GM19438 (cell line): Measurements from ENCODE around the gene LMOD3.

ENCODE experiments used
- ATAC-seq: cut with Tn5 transposase; IDR thresholded peaks from one replicate; pipeline ENCODE4 v1.9.1; 2021; ENCODE audit warnings: low read depth; ENCODE audit not compliant: unreplicated experiment

The LMOD3 gene

GRCh38 chr3:69065318-69065964 lies 57.0 kb downstream of the LMOD3 start:
- ATAC-seq, result no peak

GRCh38 chr3:69063636-69064035 lies 58.8 kb downstream of the LMOD3 start:
- ATAC-seq, result no peak

- no peak for ATAC-seq
These were observed 62.7 kb downstream of the LMOD3 start for GRCh38 chr3:69059688-69060087.

GRCh38 chr3:69058947-69059224 lies 63.5 kb downstream of the LMOD3 start:
- ATAC-seq, result no peak

- ATAC-seq, result peak; percentile 97
These were observed 64.0 kb downstream of the LMOD3 start for GRCh38 chr3:69058180-69058946.
